Hindlimb muscle (tissue), 1 donor: ENCODE data around the gene LIMS2. TPM values are rescaled to one million over a fixed set of nuclear protein-coding genes. Genes with fewer than 3 reads are reported as not detected.

ENCODE experiments used
- DNase-seq: peaks from one replicate; pipeline ENCODE4 v3.0.0-alpha.2; 2013
- polyA plus RNA-seq: library from polyadenylated mRNA; unstranded; fragments of 120-200 nt; gene quantifications from one replicate; pipeline ENCODE4 v1.2.1, GENCODE V29; 2013; ENCODE audit not compliant: insufficient read length

LIMS2 gene
- polyA plus RNA-seq, 1 donor: 52.6 TPM

DNA sequence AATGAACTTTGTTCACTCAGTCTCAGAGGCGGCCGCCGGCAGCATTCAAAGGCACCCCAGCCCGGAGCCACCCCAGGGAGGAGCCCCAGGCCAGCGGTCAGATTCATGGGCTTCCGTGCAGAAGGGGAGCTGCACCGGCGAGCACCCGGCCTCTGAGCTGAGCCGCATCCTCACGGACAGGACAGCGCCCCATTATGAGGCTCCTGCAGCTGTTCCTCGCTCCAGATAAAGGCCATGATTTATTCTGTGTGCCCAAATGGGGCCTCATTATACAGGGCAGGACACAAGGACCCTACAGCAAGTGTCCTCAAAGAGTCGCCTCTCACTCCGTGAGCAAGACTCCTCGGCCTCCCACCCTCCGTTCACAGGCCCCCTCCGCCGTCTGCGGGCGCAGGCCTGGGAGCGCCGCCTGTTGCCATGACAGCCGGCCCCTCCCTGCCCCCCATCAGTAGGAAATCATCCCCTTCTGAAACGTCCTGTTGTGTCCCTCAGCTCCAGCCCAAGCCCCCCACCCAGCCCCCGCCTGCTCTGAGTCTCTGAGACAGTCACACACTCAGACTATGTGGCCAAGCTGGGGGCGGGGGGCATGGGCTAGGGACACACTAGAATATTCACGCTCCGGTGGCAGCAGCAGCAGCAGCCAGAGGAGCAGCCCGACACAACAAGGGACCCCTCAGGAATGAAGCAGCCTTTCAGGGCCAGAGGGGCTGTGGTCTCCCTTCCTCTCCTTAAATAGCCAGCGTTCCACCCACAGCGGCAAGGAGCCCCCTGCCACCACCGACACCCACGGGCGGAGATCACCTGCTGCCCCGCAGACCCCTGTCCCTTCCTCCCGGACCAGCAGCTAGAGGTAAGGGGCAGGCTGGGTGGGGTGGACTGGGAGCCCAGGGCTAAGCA is 29.7 kb downstream of the LIMS2 start, which contains the start of gene GPR17:
Gene GPR17 (plus strand): TSS at position 759 of the 897 bp plus-strand sequence. CDS start 4,583 bp downstream, outside the sequence.
- DNase-seq: no peak

DNA sequence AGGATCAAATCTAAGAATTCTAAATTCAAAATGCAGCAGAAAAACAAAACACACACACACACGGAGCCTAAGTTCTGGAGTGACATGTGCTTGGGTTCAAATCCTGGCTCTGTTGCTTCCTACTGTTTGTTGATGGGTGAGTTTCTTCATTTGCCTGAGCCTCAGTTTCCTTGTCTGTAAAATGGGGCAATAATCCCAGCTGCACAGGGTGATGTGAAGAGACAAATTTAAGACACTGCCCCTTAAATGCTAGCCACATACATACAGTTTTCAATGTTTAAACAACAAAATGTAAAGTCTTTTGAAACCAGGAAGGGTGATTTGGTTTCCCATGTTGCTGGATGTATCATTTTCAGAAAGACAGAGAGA is 30.3 kb downstream of the LIMS2 start:
- DNase-seq: no peak

DNA sequence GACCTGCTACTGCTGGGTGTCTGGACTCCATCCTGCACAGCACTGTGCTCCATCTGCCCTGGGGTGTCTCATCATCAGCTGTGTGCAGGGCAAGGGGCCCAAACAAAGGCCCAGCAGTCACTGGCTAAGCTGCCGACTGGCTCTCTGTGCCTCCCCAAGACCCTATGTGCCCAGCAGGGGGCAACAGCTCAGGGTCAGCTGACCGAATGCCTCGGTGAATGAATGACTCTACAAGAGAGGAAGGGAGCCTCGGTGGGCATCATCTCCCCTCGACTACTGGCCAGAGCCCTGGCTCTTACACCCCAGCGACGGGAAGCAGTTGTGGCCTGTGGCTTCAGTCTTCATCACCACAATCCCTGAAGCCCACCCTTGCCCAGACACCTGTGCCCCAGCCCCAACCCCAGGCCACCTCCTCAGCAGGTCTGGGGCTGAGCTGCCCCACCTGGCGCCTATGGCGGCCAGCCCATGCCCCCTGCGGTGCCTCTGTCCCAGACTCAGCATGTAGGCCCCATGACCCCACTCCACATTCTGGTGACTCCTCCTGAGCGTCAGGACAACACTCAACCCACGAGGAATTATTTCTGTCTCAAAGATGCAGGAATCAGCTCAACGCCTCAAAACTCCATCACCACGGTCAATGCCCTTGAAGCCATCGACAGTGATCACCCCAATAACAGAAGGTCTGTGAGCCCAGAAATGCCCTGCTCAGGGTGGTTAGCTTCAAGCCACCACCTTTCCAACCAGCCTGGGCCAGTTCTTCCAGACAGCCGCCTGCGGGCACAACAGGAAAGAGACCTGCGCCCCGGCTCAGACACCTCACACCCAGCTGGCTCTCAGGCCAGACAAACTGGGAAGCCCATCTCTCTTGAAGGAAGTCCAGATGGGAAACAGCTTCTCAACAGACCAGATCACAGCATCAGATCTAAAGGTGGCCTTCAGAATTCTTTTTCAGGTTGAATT is 31.0 kb downstream of the LIMS2 start:
- no peak for DNase-seq

DNA sequence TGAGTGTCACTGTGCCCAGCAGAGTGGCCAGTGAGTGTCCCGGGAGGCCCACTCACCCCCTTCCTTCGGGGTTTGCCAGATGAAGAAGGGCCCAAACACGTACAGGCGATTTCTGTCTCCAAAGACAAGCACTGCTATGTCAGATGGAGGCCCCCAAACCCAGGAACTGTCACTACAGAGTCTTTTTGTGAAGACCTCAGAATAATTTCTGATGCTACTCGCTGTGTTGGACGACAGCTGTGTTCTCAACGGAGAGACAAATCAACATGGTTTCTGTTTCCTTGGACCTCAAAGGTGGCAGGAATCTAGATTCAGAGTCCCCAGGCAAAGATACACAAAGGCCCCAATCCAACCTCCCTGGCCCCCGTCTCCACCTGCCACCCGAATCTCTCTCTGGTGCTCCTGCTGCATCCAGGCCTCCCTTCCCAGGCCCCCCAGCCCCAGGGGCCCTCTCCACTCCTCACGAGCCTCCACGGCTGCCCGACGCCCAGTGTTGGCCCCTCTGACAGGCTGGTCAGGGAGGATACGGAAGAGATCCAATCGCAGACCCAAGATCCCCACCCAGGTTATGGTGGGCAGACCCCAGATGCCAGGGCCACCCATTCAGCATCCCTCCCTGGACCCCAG is 31.8 kb downstream of the LIMS2 start:
- DNase-seq: no peak

DNA sequence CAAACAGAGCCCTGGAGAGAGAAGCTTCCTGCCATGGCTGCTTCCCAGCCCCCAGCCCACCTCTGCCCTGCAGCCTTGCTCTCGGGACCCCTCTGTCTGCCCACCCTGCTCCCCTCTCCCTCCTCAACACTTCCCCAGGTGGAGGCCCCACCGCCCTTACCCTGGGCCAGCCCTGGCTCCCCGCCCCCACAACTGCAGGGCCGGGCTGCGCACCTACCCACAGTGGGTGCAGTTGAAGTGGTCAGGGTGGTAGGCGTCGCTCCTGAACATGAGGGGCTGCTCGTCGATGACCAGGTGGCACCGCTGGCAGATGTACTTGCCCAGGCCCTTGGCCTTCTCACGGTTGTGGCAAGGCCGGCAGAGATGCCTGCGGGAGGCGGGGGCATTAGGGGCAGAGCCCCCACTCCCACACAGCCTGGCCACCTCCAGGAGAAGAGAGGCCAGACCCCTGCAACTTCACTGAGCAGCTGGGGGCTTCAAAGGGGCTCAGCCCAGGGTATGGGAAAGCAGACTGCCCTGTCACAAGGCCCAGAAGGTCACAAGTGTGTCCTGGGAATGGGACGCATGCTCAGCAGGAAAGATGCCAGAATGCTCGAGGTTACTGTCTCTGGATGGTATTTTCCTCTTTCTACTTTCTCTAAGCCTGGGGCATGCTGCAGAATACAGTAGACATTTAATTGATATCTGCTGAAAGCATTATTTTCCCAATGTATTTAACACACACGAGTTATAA is 32.5 kb downstream of the LIMS2 start:
- no peak for DNase-seq

DNA sequence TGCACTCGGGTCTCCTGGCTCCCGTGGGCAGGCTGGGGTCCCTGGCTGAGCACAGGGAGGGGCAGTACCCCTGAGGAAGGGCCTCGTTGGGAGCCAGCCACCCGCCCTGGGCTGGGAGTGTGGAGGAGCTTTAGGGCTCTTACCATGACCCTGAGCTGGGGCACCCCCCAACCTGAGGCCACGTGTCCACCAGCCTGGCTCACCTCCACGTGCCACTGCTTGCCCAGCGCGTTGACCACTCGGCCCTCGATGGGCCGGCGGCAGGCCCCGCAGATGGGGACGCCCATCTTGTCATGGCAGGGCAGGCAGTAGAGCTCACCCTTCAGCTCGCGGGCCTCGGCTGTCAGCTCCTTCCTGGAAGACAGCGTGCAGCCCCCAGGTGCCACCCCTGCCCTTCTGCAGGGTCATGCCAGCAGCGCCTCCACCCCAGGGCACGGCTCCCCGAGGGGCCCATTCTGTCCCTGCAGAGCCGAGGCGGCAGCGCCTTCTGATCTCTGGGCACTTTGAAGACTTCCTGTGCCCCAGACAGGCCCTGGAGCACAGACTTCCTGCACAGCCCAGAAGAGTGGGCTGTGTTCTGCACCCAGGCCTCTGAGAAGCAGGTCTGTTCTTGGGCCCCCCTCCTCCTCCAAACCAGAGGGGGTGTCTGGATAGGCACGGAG is 33.4 kb downstream of the LIMS2 start:
- DNase-seq: no peak

DNA sequence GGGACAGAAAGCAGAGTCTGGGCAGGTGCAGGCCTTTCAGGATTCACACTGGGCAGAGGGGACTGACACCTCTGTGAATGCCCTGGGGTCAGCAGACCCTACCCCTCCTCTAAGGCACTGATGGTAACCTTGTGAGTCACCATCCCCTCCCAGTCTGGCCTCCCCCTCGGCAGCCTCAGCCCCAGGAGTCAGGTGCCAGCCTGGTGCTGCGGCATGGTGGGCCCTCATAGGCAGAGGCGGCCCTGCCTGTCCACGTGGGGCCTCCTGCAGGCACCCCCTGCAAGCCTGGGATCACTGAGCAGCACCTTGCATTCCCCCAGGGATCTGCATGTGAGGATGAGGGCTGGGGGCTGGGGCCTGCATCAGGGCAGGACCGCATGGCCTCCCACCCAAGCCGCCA is 34.2 kb downstream of the LIMS2 start:
- no peak for DNase-seq

DNA sequence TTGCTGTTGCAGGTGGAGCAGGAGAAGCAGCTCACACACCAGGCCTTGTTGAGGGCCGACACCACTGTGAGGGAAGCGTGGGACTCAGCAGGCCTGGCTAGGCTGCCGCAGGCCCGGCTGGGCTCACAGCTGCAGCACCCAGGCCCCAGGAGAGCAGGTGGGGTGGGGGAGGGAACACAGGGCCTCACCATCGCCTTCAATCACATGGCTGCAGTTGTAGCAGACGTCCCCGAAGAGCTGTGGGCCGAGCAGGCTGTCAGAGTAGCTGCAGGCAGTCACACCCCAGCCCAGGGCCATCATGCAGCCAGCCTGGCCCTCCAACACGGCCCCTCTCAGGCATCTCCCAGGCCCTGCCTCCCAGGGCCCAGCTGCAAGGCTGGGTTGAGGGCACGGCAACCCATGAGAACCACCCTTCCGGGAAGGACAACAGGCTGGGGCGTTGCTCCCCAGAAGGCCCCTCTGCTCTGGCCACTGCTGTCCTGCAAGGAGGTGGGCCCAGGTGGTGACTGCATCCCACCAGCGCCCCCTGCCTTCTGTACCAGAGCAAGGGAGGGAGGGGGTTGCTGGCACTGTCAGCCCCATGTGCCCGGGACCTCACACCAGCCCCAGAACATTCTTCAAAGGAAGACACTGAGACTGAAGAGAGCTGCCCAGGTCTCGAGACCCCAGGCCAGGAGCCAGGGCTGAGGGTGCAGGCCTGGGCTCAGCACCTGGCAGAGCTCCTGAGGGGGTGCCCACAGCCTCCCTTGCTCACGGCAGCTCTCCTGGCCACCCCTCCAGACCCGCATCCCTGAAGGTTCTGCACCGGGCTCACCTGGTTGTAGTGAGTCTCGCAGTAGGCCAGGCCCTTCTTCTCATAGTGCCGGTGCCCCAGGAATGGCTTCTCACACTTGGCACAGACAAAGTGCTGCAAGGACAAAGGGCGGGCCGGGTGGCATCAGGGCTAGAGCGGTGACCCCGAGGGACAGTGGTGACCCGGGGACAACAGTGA is 35.0 kb downstream of the LIMS2 start:
- no peak for DNase-seq

DNA sequence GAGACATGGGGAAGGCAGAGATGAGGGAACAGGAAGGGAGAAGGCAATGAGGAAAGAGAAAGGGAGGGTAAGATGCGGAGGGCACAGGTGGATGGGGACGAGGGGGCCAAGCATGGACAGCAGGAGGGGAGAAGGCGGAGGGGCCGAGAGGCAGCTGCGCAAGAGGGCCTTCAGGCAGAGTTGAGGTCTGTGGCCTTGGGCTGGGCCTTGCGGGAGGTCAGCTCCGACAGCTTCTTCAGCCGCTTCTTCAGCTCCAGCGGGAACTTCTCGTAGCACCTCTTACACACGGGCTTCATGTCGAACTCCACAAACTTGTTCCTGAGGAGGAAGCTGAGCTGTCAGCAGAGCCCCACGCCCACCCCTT is 36.2 kb downstream of the LIMS2 start:
- DNase-seq: no peak

DNA sequence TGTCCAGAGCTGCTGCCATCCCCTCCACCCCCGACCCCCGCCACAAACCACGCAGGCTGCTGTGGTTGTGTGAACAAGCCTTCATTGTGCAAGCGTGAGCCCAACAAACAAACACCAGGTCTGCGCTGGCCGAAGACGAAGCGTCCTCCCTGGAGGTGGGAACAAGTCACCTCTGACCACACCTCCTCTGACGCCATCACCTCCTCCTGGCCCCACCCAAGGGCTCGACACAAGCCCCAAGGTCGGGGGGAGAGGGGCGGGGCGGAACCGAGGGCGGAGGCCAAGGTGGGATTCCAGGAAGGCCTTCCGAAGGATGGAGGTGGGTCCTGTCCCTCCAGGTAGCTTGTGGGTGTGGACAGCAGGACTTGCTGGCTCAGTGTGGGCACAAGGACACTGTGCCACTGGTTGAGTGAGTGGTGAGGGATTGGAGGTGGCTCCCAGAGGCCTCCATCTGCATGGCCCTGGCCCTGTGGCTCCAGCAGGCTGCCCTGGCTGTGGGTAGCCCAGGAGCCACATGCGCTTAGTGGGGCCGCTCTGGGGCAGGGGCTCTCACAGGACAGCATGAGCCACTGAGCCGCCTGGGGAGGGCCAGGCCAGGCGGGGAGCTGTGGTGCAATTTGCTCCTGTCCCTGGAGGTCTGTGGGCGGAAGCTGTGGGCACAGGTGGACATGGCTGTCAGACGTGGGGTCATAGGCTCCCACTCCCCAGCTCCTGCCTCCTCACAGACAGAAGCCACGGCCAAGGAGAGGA is 36.8 kb downstream of the LIMS2 start:
- no peak for DNase-seq

DNA sequence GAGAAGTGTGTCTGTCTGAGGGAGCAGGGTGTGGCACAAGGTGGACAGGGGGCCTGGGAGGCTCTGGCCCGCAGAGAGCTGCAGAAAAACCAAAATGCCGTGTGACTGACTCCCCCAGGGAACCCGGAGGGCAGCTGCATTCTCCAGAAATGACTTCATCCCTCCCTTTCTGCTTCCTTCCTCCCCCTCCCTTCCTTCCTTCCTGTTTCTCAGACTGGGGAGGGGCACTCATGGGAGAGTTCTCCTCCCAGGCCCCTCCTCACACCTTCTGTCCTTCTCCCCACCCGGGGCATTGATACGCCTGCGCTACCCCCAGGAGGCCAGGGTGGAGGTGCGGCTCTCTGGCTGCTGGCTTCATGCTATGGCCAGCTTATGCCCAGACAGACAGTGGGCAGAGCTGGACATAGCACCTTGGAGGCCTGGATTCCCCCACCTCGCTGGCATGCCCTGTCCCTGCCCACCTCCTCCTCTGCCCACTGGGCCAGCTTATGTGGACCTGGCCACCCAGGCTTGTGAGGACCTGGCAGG is 37.5 kb downstream of the LIMS2 start:
- peak; percentile 45 for DNase-seq

DNA sequence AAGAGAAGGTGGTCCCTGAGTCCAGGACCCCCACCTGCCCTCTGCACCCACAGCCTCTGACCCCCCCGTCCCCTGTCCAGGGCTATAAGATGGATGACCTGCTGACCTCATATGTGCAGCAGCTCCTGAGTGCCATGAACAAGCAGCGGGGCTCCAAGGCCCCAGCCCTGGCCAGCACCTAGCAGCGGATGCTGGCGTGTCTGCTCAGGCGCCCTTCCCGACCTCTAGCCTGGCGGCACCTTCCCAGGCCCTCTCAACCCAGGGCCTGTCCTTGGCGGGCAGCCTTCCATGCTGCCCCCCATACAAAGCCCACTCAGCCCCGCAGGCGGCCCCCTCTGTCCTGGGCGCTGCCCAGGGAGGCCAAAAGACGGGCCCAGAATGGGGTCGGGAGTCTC is 38.1 kb downstream of the LIMS2 start:
- no peak for DNase-seq

DNA sequence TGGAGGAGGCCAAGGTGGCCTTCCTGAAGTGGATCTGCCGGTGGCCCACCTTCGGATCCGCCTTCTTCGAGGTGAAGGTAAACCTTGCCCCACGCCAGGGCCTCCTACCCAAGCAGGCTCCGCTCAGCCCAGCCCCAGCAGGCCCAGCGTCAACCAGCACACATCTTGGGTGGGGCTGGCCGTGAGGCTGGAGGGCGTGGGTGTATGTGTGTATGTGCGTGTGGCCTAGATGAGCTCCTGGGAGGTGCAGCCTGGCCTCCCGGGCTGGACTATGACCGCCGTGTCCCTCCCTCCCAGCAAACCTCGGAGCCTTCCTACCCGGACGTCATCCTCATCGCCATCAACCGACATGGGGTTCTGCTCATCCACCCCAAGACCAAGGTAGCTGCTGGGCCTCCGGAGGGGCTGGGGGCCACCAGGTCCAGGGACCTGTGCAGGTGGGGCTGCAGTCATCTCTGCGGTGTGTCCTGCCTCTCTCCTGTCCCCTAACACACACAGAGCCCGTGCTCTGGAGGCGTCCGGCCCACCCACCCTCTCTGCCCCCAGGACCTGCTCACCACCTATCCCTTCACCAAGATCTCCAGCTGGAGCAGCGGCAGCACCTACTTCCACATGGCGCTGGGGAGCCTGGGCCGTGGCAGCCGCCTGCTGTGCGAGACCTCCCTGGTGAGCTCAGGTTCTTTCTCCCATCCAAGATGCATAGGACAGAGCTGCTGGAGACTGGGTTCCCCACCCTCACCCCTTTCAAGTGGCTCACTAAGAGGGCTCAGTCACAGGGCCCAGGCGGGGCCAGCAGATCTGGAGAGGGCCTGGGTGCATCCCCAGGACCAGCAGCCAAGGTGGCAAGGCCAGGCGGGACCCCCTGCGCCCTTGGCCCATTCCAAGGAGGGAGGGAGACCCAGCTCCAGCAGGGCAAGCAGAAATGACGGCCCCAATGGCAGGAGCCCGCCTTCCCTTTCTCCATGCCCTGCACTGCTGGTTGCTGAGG is 38.8 kb downstream of the LIMS2 start:
- DNase-seq: no peak

DNA sequence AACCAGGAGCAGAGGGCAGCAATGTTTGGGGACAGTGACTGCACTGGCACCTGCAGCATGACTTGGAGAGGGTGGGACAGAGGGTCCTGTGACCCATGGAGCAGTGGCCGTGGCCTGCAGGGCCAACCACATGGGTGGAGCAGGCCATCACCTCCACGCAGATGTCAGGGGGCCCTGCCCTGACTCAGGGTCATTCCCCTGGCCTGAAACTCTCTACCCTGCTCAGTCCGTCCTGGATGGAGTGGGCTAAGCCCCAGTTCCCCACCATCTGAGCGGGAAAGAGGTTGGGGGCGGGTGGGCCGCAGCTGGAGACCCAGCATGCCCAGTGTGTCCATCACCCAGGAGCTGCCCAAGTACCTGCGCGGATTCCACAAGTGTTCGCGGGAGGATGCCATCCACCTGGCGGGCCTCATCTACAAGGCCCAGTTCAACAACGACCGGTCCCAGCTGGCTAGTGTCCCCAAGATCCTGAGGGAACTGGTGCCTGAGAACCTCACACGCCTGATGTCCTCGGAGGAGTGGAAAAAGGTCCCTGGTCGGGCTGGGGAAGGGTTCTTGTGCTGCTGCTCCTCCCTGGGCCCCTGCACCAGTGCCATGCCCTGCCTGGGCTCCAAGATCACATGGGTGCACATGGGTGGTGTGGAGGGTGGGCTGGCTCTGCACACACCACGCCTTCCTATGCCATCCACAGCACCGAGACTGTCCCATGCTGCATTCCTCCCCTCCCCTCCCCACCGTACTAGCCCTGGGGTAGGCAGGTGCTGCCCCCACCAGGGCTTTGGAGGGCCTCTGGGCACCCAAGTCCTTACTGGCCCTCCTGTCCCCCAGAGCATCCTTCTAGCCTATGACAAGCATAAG is 39.7 kb downstream of the LIMS2 start:
- no peak for DNase-seq

DNA sequence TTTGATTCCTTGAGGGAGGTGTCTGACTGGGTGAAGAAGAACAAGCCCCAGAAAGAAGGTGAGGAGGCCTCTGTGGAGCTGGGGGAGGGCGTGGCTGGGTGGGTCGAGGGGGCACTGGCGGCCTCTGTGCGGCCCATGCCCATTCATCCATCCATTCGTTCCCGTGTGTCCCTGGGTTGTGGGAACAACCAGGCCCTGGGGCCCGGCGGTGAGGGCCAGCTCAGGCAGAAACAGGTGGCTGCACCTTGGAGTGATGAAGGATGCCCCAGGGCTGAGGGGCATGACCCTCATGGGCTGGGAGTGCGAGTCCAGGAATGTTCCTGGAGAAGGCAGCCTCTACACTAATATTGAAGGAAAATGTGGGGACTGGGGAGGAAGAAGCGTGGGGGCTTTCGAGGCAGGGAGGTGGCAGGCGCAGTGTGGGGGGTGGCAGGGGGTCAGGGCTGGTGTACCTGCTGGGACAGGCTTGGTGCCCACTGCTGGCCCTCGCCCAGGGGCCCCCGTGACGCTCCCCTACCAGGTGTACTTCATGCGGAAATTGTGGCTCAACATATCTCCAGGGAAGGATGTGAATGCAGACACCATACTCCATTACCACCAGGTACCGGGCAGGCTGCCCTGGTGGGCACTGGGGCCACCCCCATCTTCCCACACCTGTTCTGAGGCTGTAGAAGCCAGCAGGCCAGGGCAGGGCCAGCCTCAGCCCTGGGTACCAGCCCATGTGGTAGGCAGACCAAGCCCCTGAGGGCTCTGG is 40.5 kb downstream of the LIMS2 start:
- DNase-seq: no peak

DNA sequence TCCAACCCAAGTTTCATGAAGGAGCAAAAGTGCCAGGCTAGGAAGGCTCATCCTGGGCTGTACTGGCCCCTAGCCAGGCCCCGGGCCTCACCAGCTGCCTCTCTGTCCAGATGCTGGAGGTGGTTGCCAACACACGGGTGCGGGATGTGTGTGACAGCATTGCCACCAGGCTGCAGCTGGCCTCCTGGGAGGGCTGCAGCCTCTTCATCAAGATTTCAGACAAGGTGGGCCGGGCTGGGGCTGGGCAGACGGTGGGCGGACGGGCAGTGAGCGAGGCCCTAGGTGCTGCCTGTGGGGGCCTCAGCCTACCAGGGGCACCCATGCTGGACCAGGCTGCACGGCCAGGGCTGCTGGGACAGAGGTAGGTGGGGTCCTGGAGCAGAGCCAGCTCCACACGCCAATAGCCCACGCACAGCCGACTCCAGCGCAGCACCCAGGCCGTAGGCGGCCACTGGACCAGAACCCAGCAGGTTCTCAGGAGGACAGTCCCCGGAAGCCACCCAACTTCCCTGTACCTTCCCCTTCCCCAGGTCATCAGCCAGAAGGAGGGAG is 41.2 kb downstream of the LIMS2 start:
- peak; percentile 28 for DNase-seq
